AG04450 (cell line): Measurements from ENCODE around the gene TNIK. TPM values are rescaled to one million over a fixed set of nuclear protein-coding genes. Genes with fewer than 3 reads are reported as not detected.

Source experiments
- CTCF ChIA-PET: fragments of 300-600, 350-600 bp; formaldehyde crosslinking; extraction: SDS; loops from one replicate; lab custom pipeline; 2022; ENCODE audit warnings: antibody characterized with exemption, inconsistent platforms; lab: Charles Lee
- POLR2A ChIA-PET: fragments of 350-600 bp; formaldehyde crosslinking; extraction: SDS; loops from one replicate; lab custom pipeline; 2021; ENCODE audit warnings: antibody characterized with exemption, inconsistent platforms; lab: Yijun Ruan, JAX
- DNase-seq: peaks from one replicate; pipeline ENCODE4 v3.0.0-alpha.2; 2011; ENCODE audit warnings: low read depth, low spot score
- H3K27ac ChIP-seq: one replicate; pipeline ENCODE4 v1.5.1; 2012; ENCODE audit warnings: low read depth, low read length, control low read depth
- H3K27me3 ChIP-seq: one replicate; pipeline ENCODE4 v1.6.0; 2012; ENCODE audit warnings: low read length; ENCODE audit not compliant: control insufficient read depth, insufficient read depth
- H3K4me3 ChIP-seq: 2 replicates; pipeline ENCODE4 v1.5.1; 2011; ENCODE audit warnings: mild to moderate bottlenecking, low read depth, low read length, control low read depth
- H3K9me3 ChIP-seq: 2 replicates; pipeline ENCODE4 v1.5.1; 2012; ENCODE audit warnings: low read length; ENCODE audit not compliant: control insufficient read depth, insufficient read depth
- CTCF ChIP-seq: IDR thresholded peaks from 2 replicates; pipeline ENCODE4 v1.5.1; 2011; ENCODE audit warnings: low read depth, low read length, control low read depth, inconsistent platforms
- polyA plus RNA-seq: library from polyadenylated mRNA; depleted of rRNA; stranded (reverse); fragments of >200 nt; gene quantifications from 2 replicates; pipeline ENCODE4 v1.2.3, GENCODE V29; 2011

Gene TNIK
- polyA plus RNA-seq, 1 experiment: 9.0 TPM

- DNase-seq: no peak
- no peaks in the 10 kb centered on the region for H3K9me3 ChIP-seq
- H3K27ac ChIP-seq: no peak overlapping the region
- no peak for TF ChIP-seq CTCF
- POLR2A ChIA-PET: no interaction called here
- no peaks in the 10 kb centered on the region for H3K27me3 ChIP-seq
- H3K4me3 ChIP-seq: no peak overlapping the region
- CTCF ChIA-PET: no interaction called here
These were observed 199.3 kb downstream of the TNIK start for GRCh38 chr3:171260899-171261298.

- H3K27ac ChIP-seq: no peak overlapping the region
- no peaks in the 10 kb centered on the region for H3K9me3 ChIP-seq
- H3K27me3 ChIP-seq: no peaks in the 10 kb centered on the region
- CTCF ChIA-PET: no interaction called here
- POLR2A ChIA-PET: no interaction called here
- no peak overlapping the region for H3K4me3 ChIP-seq
- TF ChIP-seq CTCF: no peak
- DNase-seq: no peak
These were observed 199.7 kb downstream of the TNIK start for GRCh38 chr3:171260466-171260865.

- H3K27ac ChIP-seq: no peak overlapping the region
- no peak for TF ChIP-seq CTCF
- DNase-seq: no peak
- CTCF ChIA-PET: no interaction called here
- POLR2A ChIA-PET: no interaction called here
- H3K9me3 ChIP-seq: no peaks in the 10 kb centered on the region
- H3K27me3 ChIP-seq: no peaks in the 10 kb centered on the region
- H3K4me3 ChIP-seq: no peak overlapping the region
These were observed 201.9 kb downstream of the TNIK start for GRCh38 chr3:171258316-171258715.

- no peak overlapping the region for H3K27ac ChIP-seq
- no peak for TF ChIP-seq CTCF
- no peaks in the 10 kb centered on the region for H3K9me3 ChIP-seq
- ChIA-PET POLR2A (no interaction called here), CTCF (no interaction called here)
- no peak for DNase-seq
- no peak overlapping the region for H3K4me3 ChIP-seq
- H3K27me3 ChIP-seq: no peaks in the 10 kb centered on the region
These were observed 202.7 kb downstream of the TNIK start for GRCh38 chr3:171257251-171258203.

DNA sequence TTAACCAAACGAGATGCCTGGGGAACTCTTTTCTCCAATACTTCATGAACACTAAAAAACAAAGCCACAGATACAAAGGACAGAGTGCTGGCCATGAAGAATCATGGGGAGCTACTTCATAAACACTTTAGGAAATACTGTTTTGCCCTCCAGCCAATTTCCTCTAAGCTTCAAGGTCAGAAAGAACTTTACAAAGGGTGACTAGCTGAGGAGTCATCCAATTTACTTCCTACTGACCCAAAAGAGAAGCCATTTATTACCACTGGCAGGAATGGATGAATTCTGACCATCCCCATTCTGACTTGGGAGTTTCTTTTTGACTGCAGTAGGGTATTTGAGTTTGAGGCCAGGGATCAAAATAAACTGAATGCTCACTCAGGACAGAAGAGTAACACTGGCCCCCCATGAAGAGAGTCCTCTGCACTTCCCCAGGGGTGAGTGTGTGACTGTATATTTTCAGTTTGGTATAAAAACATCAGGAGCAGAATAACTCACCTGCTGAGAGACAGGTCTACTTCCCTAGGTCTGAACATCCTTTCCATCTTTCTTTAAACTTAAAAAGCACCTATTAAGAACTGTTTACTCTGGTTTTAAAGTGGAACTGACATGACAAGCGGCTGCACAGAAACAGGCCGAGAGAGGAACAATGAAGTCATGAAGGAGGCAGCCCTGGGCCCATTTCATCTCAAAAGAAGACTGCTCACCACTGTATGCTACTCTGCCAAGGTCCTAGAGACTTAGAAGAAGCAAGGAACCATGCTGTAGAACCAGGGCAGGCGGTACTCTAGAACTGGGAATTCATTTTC is 203.6 kb downstream of the TNIK start:
- DNase-seq: no peak
- no peak overlapping the region for H3K27ac ChIP-seq
- ChIA-PET POLR2A (no interaction called here), CTCF (no interaction called here)
- H3K9me3 ChIP-seq: no peaks in the 10 kb centered on the region
- no peak overlapping the region for H3K4me3 ChIP-seq
- no peak for TF ChIP-seq CTCF
- H3K27me3 ChIP-seq: no peaks in the 10 kb centered on the region
